H9 (cell line): ENCODE measurements around the gene LRRC3. TPM values are rescaled to one million over a fixed set of nuclear protein-coding genes. Genes with fewer than 3 reads are reported as not detected.

Experiments used
- DNase-seq: peaks from one replicate; pipeline ENCODE4 v3.0.0-alpha.2; 2017
- H2AFZ ChIP-seq: one replicate; pipeline ENCODE4 v1.6.1; 2013; ENCODE audit warnings: mild to moderate bottlenecking, low read length, control low read depth, moderate library complexity
- H2AK5ac ChIP-seq: 2 replicates; pipeline ENCODE4 v1.6.1; 2013; ENCODE audit warnings: low read length, control low read depth, mixed read lengths; ENCODE audit not compliant: insufficient read length
- H2BK120ac ChIP-seq: one replicate; pipeline ENCODE4 v1.6.1; 2013; ENCODE audit warnings: low read depth, mild to moderate bottlenecking, low read length, control low read depth, inconsistent platforms; ENCODE audit not compliant: poor library complexity, severe bottlenecking
- H2BK12ac ChIP-seq: 2 replicates; pipeline ENCODE4 v1.6.1; 2013; ENCODE audit warnings: low read length, control low read depth, mixed read lengths, low read depth; ENCODE audit not compliant: insufficient read length
- H2BK15ac ChIP-seq: 2 replicates; pipeline ENCODE4 v1.6.1; 2013; ENCODE audit warnings: low read depth, low read length, control low read depth
- H2BK20ac ChIP-seq: one replicate; pipeline ENCODE4 v1.6.1; 2013; ENCODE audit warnings: low read depth, mild to moderate bottlenecking, low read length, control low read depth, inconsistent platforms; ENCODE audit not compliant: poor library complexity, severe bottlenecking
- H2BK5ac ChIP-seq: 2 replicates; pipeline ENCODE4 v1.6.1; 2013; ENCODE audit warnings: low read length, control low read depth, mixed read lengths; ENCODE audit not compliant: insufficient read length
- H3K14ac ChIP-seq: 2 replicates; pipeline ENCODE4 v1.6.1; 2013; ENCODE audit warnings: low read length, control low read depth; ENCODE audit not compliant: insufficient read depth
- H3K18ac ChIP-seq: 2 replicates; pipeline ENCODE4 v1.6.1; 2013; ENCODE audit warnings: low read depth, mild to moderate bottlenecking, mixed read lengths, low read length, control low read depth; ENCODE audit not compliant: insufficient read length
- H3K23ac ChIP-seq: 2 replicates; pipeline ENCODE4 v1.6.1; 2013; ENCODE audit warnings: low read length, control low read depth, mixed read lengths, low read depth; ENCODE audit not compliant: insufficient read length
- H3K23me2 ChIP-seq: 2 replicates; pipeline ENCODE4 v1.6.1; 2013; ENCODE audit warnings: low read depth, mild to moderate bottlenecking, mixed read lengths, low read length, control low read depth; ENCODE audit not compliant: insufficient read length, poor library complexity, severe bottlenecking
- H3K27ac ChIP-seq: 2 replicates; pipeline ENCODE4 v1.5.1; 2013; ENCODE audit warnings: low read length, control low read depth, mixed read lengths, low read depth; ENCODE audit not compliant: insufficient read length
- H3K27me3 ChIP-seq: 2 replicates; pipeline ENCODE4 v1.6.1; 2013; ENCODE audit warnings: low read length, control low read depth, inconsistent platforms; ENCODE audit not compliant: insufficient read depth
- H3K4ac ChIP-seq: 2 replicates; pipeline ENCODE4 v1.6.1; 2013; ENCODE audit warnings: low read depth, mild to moderate bottlenecking, control low read depth, inconsistent platforms, low read length, moderate library complexity
- H3K4me1 ChIP-seq: 2 replicates; pipeline ENCODE4 v1.6.1; 2013; ENCODE audit warnings: low read length, control low read depth, inconsistent platforms; ENCODE audit not compliant: insufficient read depth
- H3K4me2 ChIP-seq: 2 replicates; pipeline ENCODE4 v1.6.1; 2013; ENCODE audit warnings: low read length, control low read depth, mixed read lengths; ENCODE audit not compliant: insufficient read length, insufficient read depth
- H3K56ac ChIP-seq: 2 replicates; pipeline ENCODE4 v1.6.1; 2013; ENCODE audit warnings: low read depth, mild to moderate bottlenecking, mixed read lengths, low read length, control low read depth; ENCODE audit not compliant: insufficient read length
- H3K79me1 ChIP-seq: 2 replicates; pipeline ENCODE4 v1.6.1; 2013; ENCODE audit warnings: low read depth, mild to moderate bottlenecking, moderate library complexity, low read length, control low read depth, inconsistent platforms; ENCODE audit not compliant: insufficient read depth, poor library complexity, severe bottlenecking
- H3K79me2 ChIP-seq: 2 replicates; pipeline ENCODE4 v1.6.1; 2013; ENCODE audit warnings: low read length, control low read depth, inconsistent platforms; ENCODE audit not compliant: insufficient read depth
- H3K9ac ChIP-seq: 2 replicates; pipeline ENCODE4 v1.6.1; 2013; ENCODE audit warnings: low read length, control low read depth, mixed read lengths; ENCODE audit not compliant: insufficient read length; ENCODE audit errors: extremely low read depth
- H3K9me3 ChIP-seq: one replicate; pipeline ENCODE4 v1.6.1; 2013; ENCODE audit warnings: low read depth, low read length, inconsistent platforms; ENCODE audit not compliant: control insufficient read depth
- H3T11ph ChIP-seq: one replicate; pipeline ENCODE4 v1.6.1; 2013; ENCODE audit warnings: mild to moderate bottlenecking, low read length, control low read depth, inconsistent platforms
- H4K20me1 ChIP-seq: one replicate; pipeline ENCODE4 v1.6.1; 2013; ENCODE audit not compliant: control insufficient read depth, insufficient read length, insufficient read depth
- H4K5ac ChIP-seq: 2 replicates; pipeline ENCODE4 v1.6.1; 2013; ENCODE audit warnings: low read depth, mild to moderate bottlenecking, mixed read lengths, low read length, control low read depth; ENCODE audit not compliant: insufficient read length
- H4K8ac ChIP-seq: replicated peaks from 2 replicates; pipeline ENCODE4 v1.6.1; 2013; ENCODE audit warnings: low read length, control low read depth, mixed read lengths, low read depth; ENCODE audit not compliant: insufficient read length
- H4K91ac ChIP-seq: 2 replicates; pipeline ENCODE4 v1.6.1; 2013; ENCODE audit warnings: low read depth, mild to moderate bottlenecking, moderate library complexity, mixed read lengths, low read length, control low read depth; ENCODE audit not compliant: insufficient read length
- H3K27ac Mint-ChIP-seq, 3 experiments: 2 replicates in 2 of 3; 3 replicates in 1 of 3; pipeline ENCODE4 v1.8.0; 2020 to 2021; ENCODE audit warnings: mixed read lengths in 3 of 3, mild to moderate bottlenecking in 1 of 3, moderate library complexity in 1 of 3
- H3K27me3 Mint-ChIP-seq: 2 replicates; pipeline ENCODE4 v1.8.0; 2021; ENCODE audit warnings: low read depth, mild to moderate bottlenecking, moderate library complexity, mixed read lengths
- H3K36me3 Mint-ChIP-seq, 3 experiments: 2 replicates in 2 of 3; 3 replicates in 1 of 3; pipeline ENCODE4 v1.8.0; 2020 to 2021; ENCODE audit warnings: low read depth in 3 of 3, mixed read lengths in 3 of 3; ENCODE audit not compliant: insufficient read depth in 1 of 3
- H3K4me1 Mint-ChIP-seq, 2 experiments: 2 replicates each; pipeline ENCODE4 v1.8.0; 2020; ENCODE audit warnings: mixed read lengths in 2 of 2
- H3K4me3 Mint-ChIP-seq, 2 experiments: 2 replicates in 1 of 2; 3 replicates in 1 of 2; pipeline ENCODE4 v1.8.0; 2020 to 2021; ENCODE audit warnings: mild to moderate bottlenecking in 2 of 2, mixed read lengths in 2 of 2, moderate library complexity in 1 of 2
- H3K9me3 Mint-ChIP-seq, 2 experiments: 2 replicates in 1 of 2; 3 replicates in 1 of 2; pipeline ENCODE4 v1.8.0; 2020; ENCODE audit warnings: mild to moderate bottlenecking in 2 of 2, mixed read lengths in 2 of 2, moderate library complexity in 1 of 2
- WGBS: extraction: QIAGEN DNeasy Blood & Tissue Kit; methylation state at CpG from one replicate; pipeline ENCODE4 v1.1.7; 2013; ENCODE audit warnings: missing lambda C conversion rate, low lambda C conversion rate, mixed read lengths; ENCODE audit not compliant: insufficient read length; ENCODE audit errors: extremely low coverage; 5-methylcytosine and 5-hydroxymethylcytosine counted together
- total RNA-seq: library from RNA; stranded (reverse); gene quantifications from 2 replicates; pipeline ENCODE4 v1.2.1, GENCODE V29; 2021
- TF ChIP-seq, protein P1 (sequence below): fragments of 200-600 bp; sonication (generic); conservative IDR thresholded peaks from 3 replicates; pipeline ENCODE4 v1.8.0; 2021; ENCODE audit warnings: antibody characterized with exemption, mild to moderate bottlenecking

LRRC3 gene
- total RNA-seq, 1 experiment from 2014 or later, result 3.1 TPM

- no peaks in the 10 kb centered on the region for H3K27me3 ChIP-seq
- H3K4me1 Mint-ChIP-seq, result peaks cover 4 to 6% of the 10 kb centered on the region in 2 experiments; a peak in 2 of 4 replicates
- H4K91ac ChIP-seq, result no peak overlapping the region
- H3K36me3 Mint-ChIP-seq, result peaks cover 0 to 2% (median 0%) of the 10 kb centered on the region in 3 experiments; a peak in 1 of 7 replicates
- H3K9ac ChIP-seq, result no peak overlapping the region
- H2BK15ac ChIP-seq, result no peak overlapping the region
- no peak overlapping the region for H2BK12ac ChIP-seq
- H2AK5ac ChIP-seq, result no peak overlapping the region
- H3K4me2 ChIP-seq, result peak overlapping the region; percentile 28
- H3K4me3 Mint-ChIP-seq, result peak overlapping the region; percentile 36 to 67; a peak in 2 of 5 replicates
- no peak overlapping the region for H2BK5ac ChIP-seq
- no peak overlapping the region for H3K56ac ChIP-seq
- no peaks in the 10 kb centered on the region for H3K4me1 ChIP-seq
- no peak overlapping the region for H3K4ac ChIP-seq
- H2BK20ac ChIP-seq, result no peak overlapping the region
- H3K9me3 ChIP-seq, result no peaks in the 10 kb centered on the region
- no peak overlapping the region; the same call in 1 of the 2 replicates for H3K14ac ChIP-seq
- TF ChIP-seq, protein P1, sequence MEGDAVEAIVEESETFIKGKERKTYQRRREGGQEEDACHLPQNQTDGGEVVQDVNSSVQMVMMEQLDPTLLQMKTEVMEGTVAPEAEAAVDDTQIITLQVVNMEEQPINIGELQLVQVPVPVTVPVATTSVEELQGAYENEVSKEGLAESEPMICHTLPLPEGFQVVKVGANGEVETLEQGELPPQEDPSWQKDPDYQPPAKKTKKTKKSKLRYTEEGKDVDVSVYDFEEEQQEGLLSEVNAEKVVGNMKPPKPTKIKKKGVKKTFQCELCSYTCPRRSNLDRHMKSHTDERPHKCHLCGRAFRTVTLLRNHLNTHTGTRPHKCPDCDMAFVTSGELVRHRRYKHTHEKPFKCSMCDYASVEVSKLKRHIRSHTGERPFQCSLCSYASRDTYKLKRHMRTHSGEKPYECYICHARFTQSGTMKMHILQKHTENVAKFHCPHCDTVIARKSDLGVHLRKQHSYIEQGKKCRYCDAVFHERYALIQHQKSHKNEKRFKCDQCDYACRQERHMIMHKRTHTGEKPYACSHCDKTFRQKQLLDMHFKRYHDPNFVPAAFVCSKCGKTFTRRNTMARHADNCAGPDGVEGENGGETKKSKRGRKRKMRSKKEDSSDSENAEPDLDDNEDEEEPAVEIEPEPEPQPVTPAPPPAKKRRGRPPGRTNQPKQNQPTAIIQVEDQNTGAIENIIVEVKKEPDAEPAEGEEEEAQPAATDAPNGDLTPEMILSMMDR, result no peak
- H4K20me1 ChIP-seq, result no peaks in the 10 kb centered on the region
- no peak for DNase-seq
- no CpG with 5 or more reads among the region's 35 CpGs for WGBS
- no peak overlapping the region for H2BK120ac ChIP-seq
- peaks cover 33% of the 10 kb centered on the region for H3K27me3 Mint-ChIP-seq
- no peak overlapping the region for H2AFZ ChIP-seq
- H3K79me2 ChIP-seq, result no peaks in the 10 kb centered on the region
- no peak overlapping the region for H3K23ac ChIP-seq
- no peak overlapping the region; a peak in 1 of 7 replicates for H3K27ac Mint-ChIP-seq
- peaks cover 7% of the 10 kb centered on the region for H3K23me2 ChIP-seq
- no peak overlapping the region for H3K27ac ChIP-seq
- H4K5ac ChIP-seq, result no peak overlapping the region
- H3T11ph ChIP-seq, result no peak overlapping the region
- H3K18ac ChIP-seq, result no peak overlapping the region
- no peaks in the 10 kb centered on the region; a peak in 1 of 5 replicates for H3K9me3 Mint-ChIP-seq
- H4K8ac ChIP-seq, result no peak overlapping the region
- no peaks in the 10 kb centered on the region for H3K79me1 ChIP-seq
These were observed 1.1 kb downstream of the LRRC3 start for GRCh38 chr21:44456214-44456914.
